Measurements from ENCODE around the gene RASSF5.

DNA sequence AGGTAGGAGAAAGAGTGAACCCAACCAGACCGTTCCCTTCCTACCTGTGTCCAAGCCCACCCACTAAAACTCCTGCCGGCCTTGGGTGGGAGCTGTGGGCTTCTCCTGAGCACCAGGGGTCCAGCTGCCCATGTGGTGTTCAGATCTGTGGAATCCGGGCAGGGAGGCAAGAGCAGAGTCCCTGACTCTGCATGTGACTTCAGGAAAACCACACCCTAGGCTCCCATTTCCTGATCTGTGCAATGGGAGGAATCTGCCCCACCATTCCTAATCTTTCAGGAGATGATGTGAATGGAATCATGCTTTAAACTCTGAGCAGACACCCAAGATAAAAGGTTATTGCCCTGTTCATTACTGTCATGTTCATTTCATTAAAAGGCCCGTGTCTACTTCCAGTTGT is 77.4 kb downstream of the RASSF5 start:
- TF ChIP-seq EP300 (conservative IDR thresholded peaks at IDR 0.05; ENCODE audit: poor library complexity, severe bottlenecking): no peak
- TF ChIP-seq, protein P1, sequence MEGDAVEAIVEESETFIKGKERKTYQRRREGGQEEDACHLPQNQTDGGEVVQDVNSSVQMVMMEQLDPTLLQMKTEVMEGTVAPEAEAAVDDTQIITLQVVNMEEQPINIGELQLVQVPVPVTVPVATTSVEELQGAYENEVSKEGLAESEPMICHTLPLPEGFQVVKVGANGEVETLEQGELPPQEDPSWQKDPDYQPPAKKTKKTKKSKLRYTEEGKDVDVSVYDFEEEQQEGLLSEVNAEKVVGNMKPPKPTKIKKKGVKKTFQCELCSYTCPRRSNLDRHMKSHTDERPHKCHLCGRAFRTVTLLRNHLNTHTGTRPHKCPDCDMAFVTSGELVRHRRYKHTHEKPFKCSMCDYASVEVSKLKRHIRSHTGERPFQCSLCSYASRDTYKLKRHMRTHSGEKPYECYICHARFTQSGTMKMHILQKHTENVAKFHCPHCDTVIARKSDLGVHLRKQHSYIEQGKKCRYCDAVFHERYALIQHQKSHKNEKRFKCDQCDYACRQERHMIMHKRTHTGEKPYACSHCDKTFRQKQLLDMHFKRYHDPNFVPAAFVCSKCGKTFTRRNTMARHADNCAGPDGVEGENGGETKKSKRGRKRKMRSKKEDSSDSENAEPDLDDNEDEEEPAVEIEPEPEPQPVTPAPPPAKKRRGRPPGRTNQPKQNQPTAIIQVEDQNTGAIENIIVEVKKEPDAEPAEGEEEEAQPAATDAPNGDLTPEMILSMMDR (IDR thresholded peaks at IDR 0.05; ENCODE audit: poor library complexity, severe bottlenecking): no peak
- TF ChIP-seq MXI1 (conservative IDR thresholded peaks at IDR 0.05; ENCODE audit: poor library complexity, severe bottlenecking): no peak
- TF ChIP-seq POLR2AphosphoS5 (IDR thresholded peaks at IDR 0.05): no peak
- no peak for TF ChIP-seq SMC3 (conservative IDR thresholded peaks at IDR 0.05; ENCODE audit: poor library complexity)
- TF ChIP-seq TAF1 (IDR thresholded peaks at IDR 0.05; ENCODE audit: low read depth): no peak
- TF ChIP-seq, protein P2, sequence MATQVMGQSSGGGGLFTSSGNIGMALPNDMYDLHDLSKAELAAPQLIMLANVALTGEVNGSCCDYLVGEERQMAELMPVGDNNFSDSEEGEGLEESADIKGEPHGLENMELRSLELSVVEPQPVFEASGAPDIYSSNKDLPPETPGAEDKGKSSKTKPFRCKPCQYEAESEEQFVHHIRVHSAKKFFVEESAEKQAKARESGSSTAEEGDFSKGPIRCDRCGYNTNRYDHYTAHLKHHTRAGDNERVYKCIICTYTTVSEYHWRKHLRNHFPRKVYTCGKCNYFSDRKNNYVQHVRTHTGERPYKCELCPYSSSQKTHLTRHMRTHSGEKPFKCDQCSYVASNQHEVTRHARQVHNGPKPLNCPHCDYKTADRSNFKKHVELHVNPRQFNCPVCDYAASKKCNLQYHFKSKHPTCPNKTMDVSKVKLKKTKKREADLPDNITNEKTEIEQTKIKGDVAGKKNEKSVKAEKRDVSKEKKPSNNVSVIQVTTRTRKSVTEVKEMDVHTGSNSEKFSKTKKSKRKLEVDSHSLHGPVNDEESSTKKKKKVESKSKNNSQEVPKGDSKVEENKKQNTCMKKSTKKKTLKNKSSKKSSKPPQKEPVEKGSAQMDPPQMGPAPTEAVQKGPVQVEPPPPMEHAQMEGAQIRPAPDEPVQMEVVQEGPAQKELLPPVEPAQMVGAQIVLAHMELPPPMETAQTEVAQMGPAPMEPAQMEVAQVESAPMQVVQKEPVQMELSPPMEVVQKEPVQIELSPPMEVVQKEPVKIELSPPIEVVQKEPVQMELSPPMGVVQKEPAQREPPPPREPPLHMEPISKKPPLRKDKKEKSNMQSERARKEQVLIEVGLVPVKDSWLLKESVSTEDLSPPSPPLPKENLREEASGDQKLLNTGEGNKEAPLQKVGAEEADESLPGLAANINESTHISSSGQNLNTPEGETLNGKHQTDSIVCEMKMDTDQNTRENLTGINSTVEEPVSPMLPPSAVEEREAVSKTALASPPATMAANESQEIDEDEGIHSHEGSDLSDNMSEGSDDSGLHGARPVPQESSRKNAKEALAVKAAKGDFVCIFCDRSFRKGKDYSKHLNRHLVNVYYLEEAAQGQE (IDR thresholded peaks at IDR 0.05; ENCODE audit: borderline replicate concordance): no peak

All from neural cell (in vitro differentiated cells).